H9 (cell line): ENCODE data around the gene APBA2. TPM values are rescaled to one million over a fixed set of nuclear protein-coding genes. Genes with fewer than 3 reads are reported as not detected.

Source experiments
- DNase-seq: peaks from one replicate; pipeline ENCODE4 v3.0.0-alpha.2; 2017
- H2AFZ ChIP-seq: one replicate; pipeline ENCODE4 v1.6.1; 2013; ENCODE audit warnings: mild to moderate bottlenecking, low read length, control low read depth, moderate library complexity
- H2AK5ac ChIP-seq: 2 replicates; pipeline ENCODE4 v1.6.1; 2013; ENCODE audit warnings: low read length, control low read depth, mixed read lengths; ENCODE audit not compliant: insufficient read length
- H2BK120ac ChIP-seq: one replicate; pipeline ENCODE4 v1.6.1; 2013; ENCODE audit warnings: low read depth, mild to moderate bottlenecking, low read length, control low read depth, inconsistent platforms; ENCODE audit not compliant: poor library complexity, severe bottlenecking
- H2BK12ac ChIP-seq: 2 replicates; pipeline ENCODE4 v1.6.1; 2013; ENCODE audit warnings: low read length, control low read depth, mixed read lengths, low read depth; ENCODE audit not compliant: insufficient read length
- H2BK15ac ChIP-seq: 2 replicates; pipeline ENCODE4 v1.6.1; 2013; ENCODE audit warnings: low read depth, low read length, control low read depth
- H2BK20ac ChIP-seq: one replicate; pipeline ENCODE4 v1.6.1; 2013; ENCODE audit warnings: low read depth, mild to moderate bottlenecking, low read length, control low read depth, inconsistent platforms; ENCODE audit not compliant: poor library complexity, severe bottlenecking
- H2BK5ac ChIP-seq: 2 replicates; pipeline ENCODE4 v1.6.1; 2013; ENCODE audit warnings: low read length, control low read depth, mixed read lengths; ENCODE audit not compliant: insufficient read length
- H3K14ac ChIP-seq: 2 replicates; pipeline ENCODE4 v1.6.1; 2013; ENCODE audit warnings: low read length, control low read depth; ENCODE audit not compliant: insufficient read depth
- H3K18ac ChIP-seq: 2 replicates; pipeline ENCODE4 v1.6.1; 2013; ENCODE audit warnings: low read depth, mild to moderate bottlenecking, mixed read lengths, low read length, control low read depth; ENCODE audit not compliant: insufficient read length
- H3K23ac ChIP-seq: 2 replicates; pipeline ENCODE4 v1.6.1; 2013; ENCODE audit warnings: low read length, control low read depth, mixed read lengths, low read depth; ENCODE audit not compliant: insufficient read length
- H3K23me2 ChIP-seq: 2 replicates; pipeline ENCODE4 v1.6.1; 2013; ENCODE audit warnings: low read depth, mild to moderate bottlenecking, mixed read lengths, low read length, control low read depth; ENCODE audit not compliant: insufficient read length, poor library complexity, severe bottlenecking
- H3K27ac ChIP-seq: 2 replicates; pipeline ENCODE4 v1.5.1; 2013; ENCODE audit warnings: low read length, control low read depth, mixed read lengths, low read depth; ENCODE audit not compliant: insufficient read length
- H3K27me3 ChIP-seq: 2 replicates; pipeline ENCODE4 v1.6.1; 2013; ENCODE audit warnings: low read length, control low read depth, inconsistent platforms; ENCODE audit not compliant: insufficient read depth
- H3K4ac ChIP-seq: 2 replicates; pipeline ENCODE4 v1.6.1; 2013; ENCODE audit warnings: low read depth, mild to moderate bottlenecking, control low read depth, inconsistent platforms, low read length, moderate library complexity
- H3K4me1 ChIP-seq: 2 replicates; pipeline ENCODE4 v1.6.1; 2013; ENCODE audit warnings: low read length, control low read depth, inconsistent platforms; ENCODE audit not compliant: insufficient read depth
- H3K4me2 ChIP-seq: 2 replicates; pipeline ENCODE4 v1.6.1; 2013; ENCODE audit warnings: low read length, control low read depth, mixed read lengths; ENCODE audit not compliant: insufficient read length, insufficient read depth
- H3K56ac ChIP-seq: 2 replicates; pipeline ENCODE4 v1.6.1; 2013; ENCODE audit warnings: low read depth, mild to moderate bottlenecking, mixed read lengths, low read length, control low read depth; ENCODE audit not compliant: insufficient read length
- H3K79me1 ChIP-seq: 2 replicates; pipeline ENCODE4 v1.6.1; 2013; ENCODE audit warnings: low read depth, mild to moderate bottlenecking, moderate library complexity, low read length, control low read depth, inconsistent platforms; ENCODE audit not compliant: insufficient read depth, poor library complexity, severe bottlenecking
- H3K79me2 ChIP-seq: 2 replicates; pipeline ENCODE4 v1.6.1; 2013; ENCODE audit warnings: low read length, control low read depth, inconsistent platforms; ENCODE audit not compliant: insufficient read depth
- H3K9ac ChIP-seq: 2 replicates; pipeline ENCODE4 v1.6.1; 2013; ENCODE audit warnings: low read length, control low read depth, mixed read lengths; ENCODE audit not compliant: insufficient read length; ENCODE audit errors: extremely low read depth
- H3K9me3 ChIP-seq: one replicate; pipeline ENCODE4 v1.6.1; 2013; ENCODE audit warnings: low read depth, low read length, inconsistent platforms; ENCODE audit not compliant: control insufficient read depth
- H3T11ph ChIP-seq: one replicate; pipeline ENCODE4 v1.6.1; 2013; ENCODE audit warnings: mild to moderate bottlenecking, low read length, control low read depth, inconsistent platforms
- H4K20me1 ChIP-seq: one replicate; pipeline ENCODE4 v1.6.1; 2013; ENCODE audit not compliant: control insufficient read depth, insufficient read length, insufficient read depth
- H4K5ac ChIP-seq: 2 replicates; pipeline ENCODE4 v1.6.1; 2013; ENCODE audit warnings: low read depth, mild to moderate bottlenecking, mixed read lengths, low read length, control low read depth; ENCODE audit not compliant: insufficient read length
- H4K8ac ChIP-seq: replicated peaks from 2 replicates; pipeline ENCODE4 v1.6.1; 2013; ENCODE audit warnings: low read length, control low read depth, mixed read lengths, low read depth; ENCODE audit not compliant: insufficient read length
- H4K91ac ChIP-seq: 2 replicates; pipeline ENCODE4 v1.6.1; 2013; ENCODE audit warnings: low read depth, mild to moderate bottlenecking, moderate library complexity, mixed read lengths, low read length, control low read depth; ENCODE audit not compliant: insufficient read length
- H3K27ac Mint-ChIP-seq, 3 experiments: 2 replicates in 2 of 3; 3 replicates in 1 of 3; pipeline ENCODE4 v1.8.0; 2020 to 2021; ENCODE audit warnings: mixed read lengths in 3 of 3, mild to moderate bottlenecking in 1 of 3, moderate library complexity in 1 of 3
- H3K27me3 Mint-ChIP-seq: 2 replicates; pipeline ENCODE4 v1.8.0; 2021; ENCODE audit warnings: low read depth, mild to moderate bottlenecking, moderate library complexity, mixed read lengths
- H3K36me3 Mint-ChIP-seq, 3 experiments: 2 replicates in 2 of 3; 3 replicates in 1 of 3; pipeline ENCODE4 v1.8.0; 2020 to 2021; ENCODE audit warnings: low read depth in 3 of 3, mixed read lengths in 3 of 3; ENCODE audit not compliant: insufficient read depth in 1 of 3
- H3K4me1 Mint-ChIP-seq, 2 experiments: 2 replicates each; pipeline ENCODE4 v1.8.0; 2020; ENCODE audit warnings: mixed read lengths in 2 of 2
- H3K4me3 Mint-ChIP-seq, 2 experiments: 2 replicates in 1 of 2; 3 replicates in 1 of 2; pipeline ENCODE4 v1.8.0; 2020 to 2021; ENCODE audit warnings: mild to moderate bottlenecking in 2 of 2, mixed read lengths in 2 of 2, moderate library complexity in 1 of 2
- H3K9me3 Mint-ChIP-seq, 2 experiments: 2 replicates in 1 of 2; 3 replicates in 1 of 2; pipeline ENCODE4 v1.8.0; 2020; ENCODE audit warnings: mild to moderate bottlenecking in 2 of 2, mixed read lengths in 2 of 2, moderate library complexity in 1 of 2
- CTCF ChIP-seq: fragments of 200-600 bp; sonication (generic); conservative IDR thresholded peaks from 3 replicates; pipeline ENCODE4 v1.8.0; 2021; ENCODE audit warnings: antibody characterized with exemption, mild to moderate bottlenecking
- WGBS: extraction: QIAGEN DNeasy Blood & Tissue Kit; methylation state at CpG from one replicate; pipeline ENCODE4 v1.1.7; 2013; ENCODE audit warnings: missing lambda C conversion rate, low lambda C conversion rate, mixed read lengths; ENCODE audit not compliant: insufficient read length; ENCODE audit errors: extremely low coverage; 5-methylcytosine and 5-hydroxymethylcytosine counted together
- total RNA-seq: library from RNA; stranded (reverse); gene quantifications from 2 replicates; pipeline ENCODE4 v1.2.1, GENCODE V29; 2021

APBA2 gene
- total RNA-seq, 1 experiment from 2014 or later: 14.3 TPM

DNA sequence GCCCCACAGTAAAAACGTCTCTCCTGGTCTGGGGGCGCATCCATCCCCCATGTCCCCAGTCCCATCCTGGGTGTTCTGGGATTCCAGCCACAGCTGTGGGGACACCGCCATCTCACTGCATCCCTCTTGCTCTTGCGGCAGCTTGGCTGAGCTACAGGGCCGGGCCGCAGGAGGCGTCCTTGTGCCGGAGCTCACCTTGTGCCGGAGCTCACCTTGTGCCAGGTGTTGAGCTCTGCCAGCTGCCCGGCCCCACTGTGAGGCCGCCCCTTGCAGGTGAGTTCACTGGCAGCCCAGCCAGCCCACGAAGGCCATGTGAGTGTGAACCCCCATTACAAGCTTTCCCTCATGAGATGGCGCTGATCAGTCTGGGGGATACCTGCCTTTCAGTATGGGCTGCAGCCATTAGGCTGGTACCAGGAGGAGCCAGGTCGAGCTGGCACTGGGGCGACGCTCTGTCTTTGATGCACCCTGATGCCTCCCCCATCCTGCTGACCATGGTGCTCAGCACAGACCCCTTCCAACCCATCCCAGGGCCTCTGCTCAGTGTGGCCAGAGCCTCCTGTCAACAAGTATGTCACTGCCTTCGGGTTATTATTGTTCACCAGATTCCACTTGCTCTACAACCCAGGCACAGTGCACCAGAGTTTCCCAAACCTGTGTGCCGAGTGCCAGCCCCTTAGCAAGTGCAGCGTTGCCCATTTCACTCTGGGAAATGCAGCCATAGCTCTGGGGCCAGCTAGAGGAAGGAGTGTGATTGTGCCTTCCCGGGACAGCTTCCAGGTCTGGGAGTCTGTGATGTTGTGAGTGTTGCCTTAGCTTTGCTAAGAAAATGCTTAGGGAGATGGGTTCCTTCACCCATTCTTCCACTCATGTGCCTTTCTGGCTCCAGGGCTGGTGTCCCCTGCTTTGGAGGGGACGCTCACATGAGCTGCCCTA is 105.7 kb downstream of the APBA2 start:
- Mint-ChIP-seq H3K27ac (no peak overlapping the region), H3K27me3 (no peaks in the 10 kb centered on the region), H3K4me1 (peaks cover 26 to 40% of the 10 kb centered on the region in 2 experiments), H3K36me3 (peaks cover 0 to 6% (median 0%) of the 10 kb centered on the region in 3 experiments; a peak in 3 of 7 replicates), H3K4me3 (no peak overlapping the region), H3K9me3 (no peaks in the 10 kb centered on the region)
- no peaks in the 10 kb centered on the region for H3K9me3 ChIP-seq
- H2AFZ ChIP-seq: no peak overlapping the region
- H3K4me1 ChIP-seq: peaks cover 6% of the 10 kb centered on the region; the same call in 1 of the 2 replicates
- H2BK12ac ChIP-seq: no peak overlapping the region
- no peak overlapping the region; the same call in 1 of the 2 replicates for H3K14ac ChIP-seq
- H3K23me2 ChIP-seq: no peaks in the 10 kb centered on the region
- no peak for TF ChIP-seq CTCF
- H3K27ac ChIP-seq: no peak overlapping the region
- no peaks in the 10 kb centered on the region for H3K27me3 ChIP-seq
- H4K5ac ChIP-seq: no peak overlapping the region
- H3K56ac ChIP-seq: no peak overlapping the region
- H2BK120ac ChIP-seq: no peak overlapping the region
- no peaks in the 10 kb centered on the region for H3K79me1 ChIP-seq
- H2BK5ac ChIP-seq: no peak overlapping the region
- no peak overlapping the region for H2BK20ac ChIP-seq
- no peak overlapping the region for H2BK15ac ChIP-seq
- no peak for DNase-seq
- no CpG with 5 or more reads among the region's 21 CpGs for WGBS
- H4K20me1 ChIP-seq: no peaks in the 10 kb centered on the region
- no peak overlapping the region for H2AK5ac ChIP-seq
- H3K79me2 ChIP-seq: no peaks in the 10 kb centered on the region
- no peak overlapping the region for H3T11ph ChIP-seq
- no peak overlapping the region for H4K8ac ChIP-seq
- no peak overlapping the region for H3K4ac ChIP-seq
- H3K18ac ChIP-seq: no peak overlapping the region
- no peak overlapping the region for H3K23ac ChIP-seq
- H3K4me2 ChIP-seq: no peak overlapping the region
- H3K9ac ChIP-seq: no peak overlapping the region
- H4K91ac ChIP-seq: no peak overlapping the region
